Cardiac muscle cell (in vitro differentiated cells and primary cell): ENCODE data around the gene ZNF786. TPM values are rescaled to one million over a fixed set of nuclear protein-coding genes. Genes with fewer than 3 reads are reported as not detected.
"Not testable (repeated sequence)": the region's sequence is repeated elsewhere in the genome, so short reads cannot be mapped to it uniquely, and the experiment has no call there.

Experiments used
- DNase-seq, 2 donors: peaks; one replicate each; pipeline versions ENCODE4 v3.0.0 to v3.0.0-alpha.2; 2010 to 2017; ENCODE audit warnings: low read depth in 1 of 2, low spot score in 1 of 2
- H3K27ac ChIP-seq: fragments of 200-600 bp; sonication (generic); 2 replicates; pipeline ENCODE4 v1.5.1; 2016
- H3K27me3 ChIP-seq: fragments of 200-600 bp; sonication (generic); 2 replicates; pipeline ENCODE4 v1.6.0; 2016; ENCODE audit warnings: control low read depth
- H3K36me3 ChIP-seq: fragments of 200-600 bp; sonication (generic); 2 replicates; pipeline ENCODE4 v1.5.1; 2016; ENCODE audit warnings: control low read depth
- H3K4me1 ChIP-seq: fragments of 200-600 bp; sonication (generic); 2 replicates; pipeline ENCODE4 v1.8.1; 2017; ENCODE audit warnings: low read depth, mild to moderate bottlenecking, mixed run types
- H3K4me3 ChIP-seq: fragments of 200-600 bp; sonication (generic); 2 replicates; pipeline ENCODE4 v1.5.1; 2016; ENCODE audit warnings: mild to moderate bottlenecking
- H3K9me3 ChIP-seq: fragments of 200-600 bp; sonication (generic); 2 replicates; pipeline ENCODE4 v1.5.1; 2017; ENCODE audit warnings: low read depth, mild to moderate bottlenecking, control low read depth
- polyA plus RNA-seq: library from polyadenylated mRNA; unstranded; fragments of >200 nt; fragmentation: Nextera tagmentation; extraction: Ambion mirVana; gene quantifications from 2 replicates; pipeline ENCODE4 v1.2.1, GENCODE V29; 2016
- total RNA-seq: library from RNA; depleted of rRNA; stranded (reverse); fragments of >200 nt; gene quantifications from 2 replicates; pipeline ENCODE4 v1.2.3, GENCODE V29; 2016
- TF ChIP-seq, protein P1 (sequence below): IDR thresholded peaks from 2 replicates; pipeline ENCODE4 v1.5.1; 2012; ENCODE audit warnings: low read depth, mild to moderate bottlenecking, low read length

Gene ZNF786
- total and polyA plus RNA-seq, 2 experiments from 2014 or later: 6.2 to 11.1 TPM

DNA sequence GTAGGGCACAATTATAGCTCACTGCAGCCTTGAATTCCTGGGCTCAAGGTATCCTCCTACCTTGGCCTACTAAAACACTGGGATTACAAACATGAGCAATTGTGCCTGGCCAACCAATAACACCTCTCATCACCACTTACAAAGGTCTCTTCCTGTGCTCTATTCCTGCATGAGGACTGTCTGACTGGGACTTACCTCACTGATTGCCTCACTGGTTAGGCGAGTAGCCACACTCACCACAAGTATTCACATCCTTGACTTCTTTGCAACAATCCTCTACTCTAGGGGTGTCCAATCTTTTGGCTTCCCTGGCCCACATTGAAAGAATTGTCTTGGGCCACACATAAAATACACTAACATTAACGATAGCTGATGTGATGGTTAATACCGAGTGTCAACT lies 39.6 kb downstream of the ZNF786 start:
- Histone ChIP-seq H3K9me3 (no peaks in the 10 kb centered on the region), H3K27ac (no peak overlapping the region), H3K36me3 (no peaks in the 10 kb centered on the region), H3K27me3 (no peaks in the 10 kb centered on the region), H3K4me3 (no peak overlapping the region), H3K4me1 (no peaks in the 10 kb centered on the region)
- TF ChIP-seq, protein P1, sequence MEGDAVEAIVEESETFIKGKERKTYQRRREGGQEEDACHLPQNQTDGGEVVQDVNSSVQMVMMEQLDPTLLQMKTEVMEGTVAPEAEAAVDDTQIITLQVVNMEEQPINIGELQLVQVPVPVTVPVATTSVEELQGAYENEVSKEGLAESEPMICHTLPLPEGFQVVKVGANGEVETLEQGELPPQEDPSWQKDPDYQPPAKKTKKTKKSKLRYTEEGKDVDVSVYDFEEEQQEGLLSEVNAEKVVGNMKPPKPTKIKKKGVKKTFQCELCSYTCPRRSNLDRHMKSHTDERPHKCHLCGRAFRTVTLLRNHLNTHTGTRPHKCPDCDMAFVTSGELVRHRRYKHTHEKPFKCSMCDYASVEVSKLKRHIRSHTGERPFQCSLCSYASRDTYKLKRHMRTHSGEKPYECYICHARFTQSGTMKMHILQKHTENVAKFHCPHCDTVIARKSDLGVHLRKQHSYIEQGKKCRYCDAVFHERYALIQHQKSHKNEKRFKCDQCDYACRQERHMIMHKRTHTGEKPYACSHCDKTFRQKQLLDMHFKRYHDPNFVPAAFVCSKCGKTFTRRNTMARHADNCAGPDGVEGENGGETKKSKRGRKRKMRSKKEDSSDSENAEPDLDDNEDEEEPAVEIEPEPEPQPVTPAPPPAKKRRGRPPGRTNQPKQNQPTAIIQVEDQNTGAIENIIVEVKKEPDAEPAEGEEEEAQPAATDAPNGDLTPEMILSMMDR: no peak
- peak in 1 of 2 donors; percentile 17 for DNase-seq

DNA sequence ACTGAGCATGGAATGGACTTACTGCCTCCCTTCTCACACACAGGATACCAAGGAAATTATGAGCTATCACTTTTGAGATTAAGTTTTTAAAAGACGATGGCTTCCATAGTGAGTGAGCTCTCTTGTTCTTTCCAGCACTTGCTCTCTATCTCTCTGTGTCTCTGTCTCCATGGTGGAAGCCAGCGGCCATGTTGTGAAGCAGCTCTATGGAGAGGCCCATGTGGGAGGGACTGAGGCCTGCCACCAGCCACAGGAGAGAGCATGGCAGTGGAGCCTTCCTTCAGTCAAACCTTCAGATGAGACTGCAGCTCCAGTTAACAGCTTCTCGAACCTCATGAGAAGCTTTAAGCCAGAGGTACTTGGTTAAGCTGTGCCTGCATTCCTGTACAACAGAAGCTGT lies 41.7 kb downstream of the ZNF786 start:
- Histone ChIP-seq H3K9me3 (no peaks in the 10 kb centered on the region), H3K27me3 (no peaks in the 10 kb centered on the region), H3K27ac (no peak overlapping the region), H3K36me3 (no peaks in the 10 kb centered on the region), H3K4me1 (no peaks in the 10 kb centered on the region), H3K4me3 (no peak overlapping the region)
- no peak for DNase-seq
- TF ChIP-seq, protein P1: no peak

DNA sequence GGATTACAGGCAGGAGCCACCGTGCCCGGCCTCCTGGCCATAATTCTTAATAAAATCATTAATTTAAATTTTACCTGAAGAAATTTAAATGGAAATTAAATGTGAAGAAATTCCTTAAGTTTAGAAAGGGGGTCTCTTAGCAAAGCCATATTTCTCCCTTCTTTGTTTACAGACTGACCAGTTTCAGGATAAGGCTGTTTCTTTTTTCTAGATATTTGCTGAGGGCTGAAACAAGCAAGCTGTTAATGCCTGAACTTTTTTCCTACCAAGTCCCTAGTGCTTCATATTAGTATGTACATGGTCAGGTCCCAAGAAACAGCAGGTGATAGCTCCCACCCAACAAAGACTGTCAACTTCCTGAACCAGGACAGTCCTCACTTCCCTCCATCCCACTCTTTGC lies 44.1 kb downstream of the ZNF786 start:
- Histone ChIP-seq H3K9me3 (no peaks in the 10 kb centered on the region), H3K27ac (no peak overlapping the region), H3K4me3 (no peak overlapping the region), H3K4me1 (no peaks in the 10 kb centered on the region), H3K36me3 (no peaks in the 10 kb centered on the region), H3K27me3 (no peaks in the 10 kb centered on the region)
- no peak for DNase-seq
- TF ChIP-seq, protein P1: no peak

DNA sequence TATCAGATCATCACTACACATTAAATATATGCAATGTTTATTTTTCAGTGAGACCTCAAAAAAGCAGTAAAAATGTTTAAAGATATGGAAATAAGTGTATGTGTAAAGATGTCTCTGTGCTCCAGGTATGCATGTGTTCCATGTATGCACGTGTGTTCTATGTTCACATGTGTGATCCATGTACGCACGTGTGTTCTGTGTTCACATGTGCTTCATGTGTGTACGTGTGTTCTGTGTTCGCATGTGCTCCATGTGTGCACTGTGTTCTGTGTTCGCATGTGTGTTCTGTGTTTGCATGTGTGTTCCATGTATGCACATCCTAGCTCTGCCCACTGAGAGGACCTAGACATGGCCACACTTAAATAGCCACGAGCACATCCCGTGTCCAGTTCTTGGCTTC lies 46.6 kb downstream of the ZNF786 start:
- Histone ChIP-seq H3K27me3 (no peaks in the 10 kb centered on the region), H3K36me3 (no peaks in the 10 kb centered on the region), H3K4me3 (no peak overlapping the region), H3K4me1 (no peaks in the 10 kb centered on the region), H3K9me3 (no peaks in the 10 kb centered on the region), H3K27ac (no peak overlapping the region)
- DNase-seq: no peak
- TF ChIP-seq, protein P1: no peak

DNA sequence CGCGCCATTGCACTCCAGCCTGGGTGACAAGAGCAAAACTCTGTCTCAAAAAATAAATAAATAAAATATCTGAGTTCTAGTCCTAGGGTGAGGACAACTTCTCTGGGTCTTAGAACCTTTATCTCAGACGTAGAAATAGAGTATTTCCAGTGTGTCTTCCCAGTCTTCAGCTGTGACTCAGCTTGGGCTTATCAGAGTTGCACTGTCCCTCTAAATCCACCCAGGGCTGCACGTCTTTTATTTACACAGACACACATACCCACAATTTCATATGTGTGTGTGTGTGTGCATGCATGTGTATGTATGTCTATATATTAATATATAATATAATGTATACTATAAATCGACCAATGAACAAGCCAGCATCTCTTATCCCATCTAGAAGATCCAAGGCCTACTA lies 49.2 kb downstream of the ZNF786 start:
- no peak overlapping the region for H3K27ac ChIP-seq
- TF ChIP-seq, protein P1: no peak
- no peak for DNase-seq

DNA sequence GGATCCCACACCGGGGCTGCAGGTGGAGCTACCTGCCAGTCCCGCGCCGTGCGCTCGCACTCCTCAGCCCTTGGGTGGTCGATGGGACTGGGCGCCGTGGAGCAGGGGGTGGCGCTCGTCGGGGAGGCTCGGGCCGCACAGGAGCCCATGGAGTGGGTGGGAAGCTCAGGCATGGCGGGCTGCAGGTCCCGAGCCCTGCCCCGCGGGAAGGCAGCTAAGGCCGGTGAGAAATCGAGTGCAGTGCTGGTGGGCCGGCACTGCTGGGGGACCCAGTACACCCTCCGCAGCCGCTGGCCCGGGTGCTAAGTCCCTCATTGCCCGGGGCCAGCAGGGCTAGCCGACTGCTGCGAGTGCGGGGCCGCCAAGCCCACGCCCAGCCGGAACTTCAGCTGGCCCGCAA lies 51.9 kb downstream of the ZNF786 start:
- H3K4me1 ChIP-seq, H3K27ac ChIP-seq, H3K4me3 ChIP-seq, H3K36me3 ChIP-seq, H3K9me3 ChIP-seq, DNase-seq, H3K27me3 ChIP-seq: not testable (repeated sequence)

More for the DNA sequence above, 49.2 kb downstream of the ZNF786 start:
- H3K4me3 ChIP-seq: no peak overlapping the region
- H3K36me3 ChIP-seq: no peaks in the 10 kb centered on the region
- H3K4me1 ChIP-seq: no peaks in the 10 kb centered on the region
- no peaks in the 10 kb centered on the region for H3K27me3 ChIP-seq
- H3K9me3 ChIP-seq: no peaks in the 10 kb centered on the region
